Brain pericyte (primary cell): ENCODE measurements around the gene CDC42BPG.

ENCODE experiments used
- DNase-seq: peaks from one replicate; pipeline ENCODE4 v3.0.0-alpha.2; 2012; ENCODE audit warnings: low read depth, low spot score

CDC42BPG gene

DNA sequence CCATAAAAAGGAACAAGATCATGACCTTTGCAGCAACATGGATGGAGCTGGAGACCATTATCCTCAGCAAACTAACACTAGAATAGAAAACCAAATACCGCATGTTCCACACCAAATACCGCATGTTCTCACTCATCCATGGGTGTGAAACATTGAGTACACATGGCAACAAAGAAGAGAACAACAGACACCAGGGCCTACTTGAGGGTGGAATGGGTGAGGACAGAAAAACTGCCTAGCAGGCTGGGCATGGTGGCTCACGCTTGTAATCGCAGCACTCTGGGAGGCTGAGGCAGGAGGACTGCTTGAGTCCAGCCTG is 21.7 kb upstream of the CDC42BPG start:
- no peak for DNase-seq

DNA sequence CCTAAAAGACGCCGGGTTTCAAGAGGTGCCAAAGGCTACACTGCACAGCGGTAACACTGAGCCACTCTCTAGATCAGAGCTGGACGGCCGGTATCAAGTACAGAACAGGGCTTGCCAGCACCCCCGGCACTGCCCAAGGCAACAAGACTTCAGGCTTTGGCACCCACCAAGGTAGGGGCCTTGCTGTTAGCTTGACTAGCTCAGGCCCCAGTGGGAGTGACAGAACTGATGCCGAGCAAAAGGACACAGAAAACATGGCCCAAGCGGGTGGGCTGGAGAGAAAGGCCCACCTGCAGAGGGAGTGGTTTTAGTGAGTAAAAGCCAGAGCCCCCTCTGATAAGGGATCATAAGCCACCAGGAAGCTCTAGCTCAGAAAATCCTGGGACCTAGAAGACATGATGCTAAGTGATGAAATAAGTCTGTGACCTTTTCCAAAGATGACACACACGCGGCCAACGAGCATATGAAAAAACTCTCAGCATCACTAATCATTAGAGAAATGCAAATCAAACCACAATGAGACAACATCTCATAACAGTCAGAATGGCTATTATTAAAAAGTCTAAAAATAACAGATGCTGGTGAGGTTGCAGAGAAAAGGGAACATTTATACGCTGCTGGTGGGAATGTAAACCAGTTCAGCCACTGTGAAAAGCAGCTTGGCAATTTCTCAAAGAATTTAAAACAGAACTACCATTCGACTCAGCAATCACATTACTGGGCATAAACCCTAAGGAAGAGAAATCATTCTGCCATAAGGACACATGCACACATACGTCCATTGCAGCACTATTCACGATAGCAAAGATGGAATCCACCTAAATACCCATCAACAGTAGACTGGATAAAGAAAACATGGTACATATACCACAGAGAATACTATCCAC is 21.1 kb upstream of the CDC42BPG start:
- DNase-seq, result no peak

DNA sequence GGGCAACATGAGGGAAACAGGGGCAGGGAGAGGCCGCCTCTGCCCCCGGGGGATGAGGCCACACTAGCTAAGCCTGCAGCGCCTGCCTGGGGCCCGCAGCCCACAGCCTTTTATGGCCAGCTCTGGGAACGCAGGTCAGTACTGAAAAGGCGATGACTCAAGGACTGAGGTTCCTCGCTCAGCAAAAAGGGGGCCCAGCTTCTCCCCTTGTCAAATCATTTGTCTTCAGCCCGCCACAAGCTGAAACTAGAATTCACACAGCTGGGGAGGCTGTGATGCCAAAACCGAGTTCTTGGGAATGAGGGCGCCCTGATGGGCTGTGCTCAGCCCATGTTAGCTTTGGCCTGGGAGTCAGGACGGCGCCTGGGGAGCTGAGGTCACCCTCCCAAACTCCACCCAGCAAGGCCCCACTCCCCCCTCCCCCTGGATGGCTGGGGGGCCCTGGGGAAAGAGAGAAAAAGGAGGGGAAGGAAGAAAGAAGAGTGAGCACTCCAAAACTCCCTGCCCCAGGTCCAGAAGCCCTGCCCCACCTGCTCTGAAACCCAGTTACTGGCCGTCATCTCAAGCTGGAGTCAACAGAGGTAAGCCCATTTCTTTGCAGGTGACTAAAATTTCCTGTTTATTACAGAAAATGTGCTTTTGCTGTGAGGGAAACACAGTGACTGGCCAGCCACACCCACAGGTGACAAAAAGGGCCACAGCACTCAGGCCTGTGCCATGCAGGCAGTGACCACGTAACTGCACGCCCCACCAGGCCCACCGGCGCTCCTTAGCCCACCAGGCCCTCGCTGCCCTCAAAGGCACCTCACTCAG is 20.2 kb upstream of the CDC42BPG start:
- peak; percentile 95 for DNase-seq

DNA sequence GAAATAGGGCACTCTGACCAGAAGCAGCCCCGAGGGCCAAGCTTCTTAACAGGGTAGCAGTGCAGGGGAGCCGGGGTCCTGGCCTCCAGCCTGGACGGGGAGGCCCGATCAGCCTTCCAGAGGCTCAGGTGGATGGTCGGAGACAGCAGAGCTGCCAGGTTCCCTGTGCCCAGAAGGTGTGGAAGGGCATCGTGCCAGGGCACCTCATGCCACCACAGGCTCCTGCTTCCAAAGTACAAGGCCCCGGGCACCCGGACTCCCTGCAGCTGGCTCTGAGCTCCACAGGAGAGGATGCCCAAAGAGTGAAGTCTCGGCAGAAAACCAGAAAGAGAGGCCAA is 19.7 kb upstream of the CDC42BPG start:
- no peak for DNase-seq

DNA sequence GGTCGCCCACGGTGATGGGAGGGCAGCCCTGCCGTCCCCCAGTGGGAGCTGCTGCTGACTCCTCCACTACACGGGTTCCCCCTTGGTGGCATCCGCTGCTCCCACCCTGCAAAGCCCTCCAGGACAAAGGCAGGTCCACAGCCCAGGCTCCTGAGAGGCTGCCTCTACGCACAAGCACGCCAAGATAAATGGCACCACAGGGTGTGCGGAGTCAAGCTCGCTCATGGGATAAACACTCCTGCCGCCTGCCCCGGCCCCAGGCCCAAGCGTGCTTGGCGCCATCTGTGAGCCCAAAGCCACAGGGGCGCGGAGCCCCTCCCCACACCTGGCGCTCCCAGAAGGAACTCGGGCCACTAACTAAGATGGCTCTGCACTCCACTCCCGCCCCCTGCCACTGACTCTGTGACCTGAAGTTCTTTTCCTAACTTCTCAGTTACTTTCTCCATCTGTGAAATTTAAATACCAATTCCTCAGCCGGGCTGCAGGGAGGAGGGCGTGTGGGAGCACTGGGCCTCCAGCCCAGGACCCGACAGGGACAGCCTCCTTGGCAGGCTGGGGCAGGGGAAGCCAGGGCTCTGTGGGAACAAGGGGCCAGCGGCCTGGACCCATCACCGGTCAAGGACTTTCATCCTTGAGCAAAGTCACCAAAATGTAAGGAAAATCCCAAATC is 19.1 kb upstream of the CDC42BPG start:
- no peak for DNase-seq

DNA sequence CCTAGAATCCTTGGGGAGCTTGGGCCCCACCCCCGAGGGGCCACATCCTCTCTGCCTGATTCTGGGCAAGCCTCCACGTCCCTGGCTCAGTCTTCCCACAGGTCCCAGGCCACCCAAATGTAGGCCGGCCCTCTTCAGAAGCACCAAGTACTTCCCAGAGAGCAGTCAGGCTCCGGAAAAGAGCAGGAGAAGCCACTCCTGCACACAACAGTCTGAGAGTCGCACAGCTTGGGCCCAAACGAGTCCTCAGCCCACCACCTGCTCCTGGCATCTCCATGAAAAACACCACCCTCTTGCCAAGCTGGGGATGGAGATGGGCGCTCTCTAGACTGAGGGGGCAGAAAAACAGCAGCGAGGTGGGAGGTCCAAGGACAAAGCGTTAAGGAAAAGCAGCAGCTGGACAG is 18.5 kb upstream of the CDC42BPG start:
- DNase-seq, result no peak

DNA sequence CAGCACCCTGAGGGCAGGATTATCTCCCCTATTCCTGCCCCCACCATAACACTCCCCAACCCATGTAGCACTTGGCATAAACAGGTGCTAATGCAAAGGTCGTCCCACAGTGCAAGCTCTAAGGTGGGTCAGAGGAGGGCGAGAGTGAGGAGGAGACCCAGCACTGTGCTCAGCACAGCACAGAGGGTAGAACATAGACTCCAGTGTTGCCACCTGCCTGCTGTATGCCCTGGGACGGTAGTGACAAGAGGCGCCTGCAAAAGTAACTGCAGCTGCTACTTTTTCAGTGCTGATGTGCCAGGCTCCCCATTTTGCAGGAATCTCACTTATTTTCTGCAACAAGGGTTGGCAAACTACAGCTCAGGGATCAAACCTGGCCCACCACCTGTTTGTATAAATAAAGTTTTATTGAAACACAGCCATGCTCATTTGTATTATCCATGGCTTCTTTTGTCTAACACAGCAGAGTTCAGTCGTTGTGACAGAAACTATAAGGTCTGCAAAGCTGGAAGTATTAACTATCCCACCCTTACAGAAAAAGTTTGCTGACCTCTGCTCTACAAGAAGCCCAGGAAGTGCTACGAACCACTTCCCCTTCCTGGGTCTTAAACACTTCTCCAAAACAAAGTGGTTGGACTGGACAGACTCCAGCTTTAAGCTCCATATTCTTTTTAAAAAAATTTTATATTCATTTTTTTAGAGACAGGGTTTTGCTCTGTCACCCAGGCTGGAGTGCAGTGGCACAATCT is 16.9 kb upstream of the CDC42BPG start:
- DNase-seq, result no peak

DNA sequence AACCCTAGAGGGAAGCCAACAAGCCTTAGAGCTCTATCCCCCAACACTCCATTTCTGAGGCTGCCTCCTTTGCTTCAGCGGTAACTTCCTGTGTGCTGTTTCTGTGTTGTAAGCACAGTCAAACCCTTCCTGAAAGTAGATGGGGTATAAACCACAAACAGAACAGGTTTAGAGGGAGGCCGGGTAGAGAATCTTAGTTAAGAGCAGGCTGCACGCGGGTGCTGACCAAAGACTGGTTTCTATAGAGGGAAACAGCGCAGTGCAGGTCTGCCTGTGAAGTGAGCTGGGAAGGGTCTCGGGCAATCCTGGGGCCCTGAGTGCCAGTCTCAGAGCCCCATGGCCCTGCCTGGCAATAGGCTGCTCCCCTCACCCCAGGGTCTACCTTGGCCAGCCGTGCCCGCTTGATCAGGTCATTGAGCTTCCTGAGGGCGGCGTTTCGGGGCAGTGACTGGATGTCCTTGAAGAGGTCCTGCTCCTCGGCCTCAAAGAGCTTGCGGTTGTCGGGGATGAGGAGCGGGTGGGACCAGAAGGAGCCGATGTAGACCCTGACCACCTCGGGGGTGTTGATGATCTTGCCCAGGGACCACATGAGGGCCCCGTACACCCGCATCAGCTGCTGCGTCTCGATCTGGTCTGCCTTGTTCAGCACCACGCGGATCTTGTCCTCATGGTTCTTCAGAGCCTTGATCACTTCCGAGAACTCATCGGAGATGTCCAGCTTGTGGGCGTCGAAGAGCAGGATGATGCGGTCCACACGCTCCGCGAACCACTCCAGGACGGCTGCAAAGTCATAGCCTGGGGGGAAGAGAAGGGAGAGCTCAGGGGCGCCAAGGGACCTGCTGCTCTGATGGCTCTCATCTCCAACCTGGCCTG is 15.3 kb upstream of the CDC42BPG start:
- no peak for DNase-seq

DNA sequence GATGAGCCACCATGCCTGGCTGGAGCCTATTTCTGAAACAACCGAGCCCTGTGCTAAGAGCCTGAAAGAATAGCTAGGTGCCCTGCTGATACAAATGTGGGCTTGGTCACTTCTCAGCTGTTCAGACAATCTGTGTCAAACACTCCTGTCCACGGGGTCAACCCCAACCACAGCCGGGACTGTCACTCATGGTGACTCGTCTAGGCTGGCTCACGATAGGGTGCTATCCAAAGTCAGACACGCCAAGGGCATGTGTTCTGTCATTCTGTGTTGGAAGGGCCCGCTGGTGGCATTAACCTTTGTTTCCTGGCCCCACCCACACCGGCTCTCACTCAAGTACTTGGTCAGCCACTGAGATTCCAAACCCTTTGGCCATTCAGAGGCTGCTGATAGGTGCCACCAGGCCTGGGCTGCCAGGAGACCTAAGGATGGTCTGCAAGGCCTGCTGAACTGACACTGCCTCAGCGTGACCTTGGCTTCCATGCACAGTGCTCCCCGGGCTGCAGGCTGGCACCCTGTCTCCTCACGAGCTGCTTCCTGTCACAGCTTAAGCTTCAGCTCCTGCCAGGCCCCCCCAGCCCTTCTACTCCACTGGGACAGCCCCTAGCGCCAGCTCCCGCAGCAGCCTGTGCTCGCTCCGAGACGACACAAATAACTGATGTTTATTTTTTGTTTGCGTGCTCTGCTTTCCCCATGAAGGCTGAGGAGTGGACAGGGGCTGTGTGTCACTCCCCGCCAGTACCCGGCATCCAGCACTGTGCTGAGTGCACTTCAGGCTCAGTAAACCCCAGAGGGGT is 14.2 kb upstream of the CDC42BPG start:
- DNase-seq, result no peak

DNA sequence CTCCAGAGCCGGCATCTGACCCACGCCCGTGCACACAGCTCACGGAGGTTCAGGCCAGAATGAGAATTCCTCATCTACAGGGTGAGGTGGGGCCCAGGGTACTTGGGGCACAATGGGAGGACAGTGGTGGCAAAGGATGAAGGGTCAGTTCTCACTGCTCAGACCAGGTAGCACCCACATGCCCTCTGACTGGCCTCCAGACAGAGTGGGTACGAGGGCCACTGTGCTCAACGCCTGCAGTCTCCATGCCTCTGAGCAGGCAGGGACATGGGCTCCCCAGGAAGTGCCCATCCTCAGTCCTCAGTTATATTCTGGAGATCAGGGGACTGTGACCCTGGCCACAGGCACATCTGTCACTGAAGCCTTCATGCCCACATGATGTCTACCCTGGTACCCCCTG is 13.0 kb upstream of the CDC42BPG start:
- no peak for DNase-seq

DNA sequence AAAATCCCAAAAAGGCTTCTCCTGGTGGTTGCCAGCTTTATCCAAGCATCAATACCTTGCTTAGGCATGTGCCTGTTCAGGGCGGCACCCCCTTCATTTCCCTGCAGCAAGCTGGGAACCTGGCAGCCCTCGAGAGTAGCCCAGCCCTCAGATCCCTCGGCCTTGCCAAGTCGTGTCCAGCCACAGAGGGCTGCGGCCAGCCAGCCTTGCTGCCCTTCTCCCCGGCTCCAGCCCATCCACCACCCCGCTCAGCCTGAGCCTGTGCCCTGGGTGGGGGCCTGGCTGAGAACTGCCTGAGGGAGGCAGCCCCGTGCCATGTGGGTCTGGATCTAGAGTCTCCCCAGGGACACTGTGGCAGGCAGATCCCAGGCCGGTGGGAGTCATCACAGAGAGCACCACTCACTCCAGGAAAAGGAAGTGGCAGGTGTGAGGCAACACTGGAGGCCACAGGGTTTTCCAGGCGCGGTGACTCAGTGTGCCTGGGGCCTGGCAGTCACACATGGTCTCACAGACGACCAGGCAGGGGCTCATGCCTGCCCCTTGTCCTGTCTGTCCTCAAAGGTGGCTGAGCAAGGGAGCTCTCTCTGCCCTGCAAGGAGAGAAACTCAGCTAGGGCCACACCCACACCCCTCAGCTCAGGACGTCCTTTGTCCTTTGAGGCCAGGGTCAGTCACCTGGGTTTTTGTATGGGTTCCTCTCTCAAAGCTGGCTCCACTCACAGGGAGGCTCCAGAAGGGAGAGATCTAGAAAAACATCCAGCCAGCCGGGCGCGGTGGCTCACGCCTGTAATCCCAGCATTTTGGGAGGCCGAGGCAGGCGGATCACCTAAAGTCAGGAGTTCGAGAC is 12.2 kb upstream of the CDC42BPG start:
- no peak for DNase-seq

DNA sequence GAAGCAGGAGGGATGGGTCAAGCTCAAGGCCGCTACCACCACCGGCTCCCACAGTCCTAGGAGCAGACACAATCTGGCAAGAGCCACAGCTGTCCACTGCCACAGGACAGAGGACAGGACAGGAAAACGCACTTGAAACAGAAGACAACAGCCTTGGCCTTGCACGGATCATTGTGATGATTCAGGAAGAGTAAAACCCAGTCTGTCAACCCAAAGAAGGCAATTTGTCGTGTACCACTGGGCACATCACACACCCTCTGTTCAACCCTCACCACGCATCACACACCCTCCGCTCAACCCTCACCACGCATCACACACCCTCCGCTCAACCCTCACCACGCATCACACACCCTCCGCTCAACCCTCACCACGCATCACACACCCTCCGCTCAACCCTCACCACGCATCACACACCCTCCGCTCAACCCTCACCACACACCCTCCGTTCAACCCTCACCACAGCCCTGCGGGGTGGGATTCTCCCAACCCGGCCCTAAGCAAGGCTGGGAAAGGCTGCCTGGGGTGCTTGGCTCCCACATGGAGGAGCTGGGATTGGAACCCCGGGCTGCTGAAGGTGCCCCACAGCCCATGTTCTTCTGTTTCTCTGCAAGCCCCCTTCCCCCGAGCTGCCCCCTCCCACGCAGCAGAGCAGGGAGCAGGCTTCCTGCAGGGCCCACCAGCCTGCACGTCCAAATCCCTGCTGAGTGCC is 11.3 kb upstream of the CDC42BPG start:
- DNase-seq, result no peak

DNA sequence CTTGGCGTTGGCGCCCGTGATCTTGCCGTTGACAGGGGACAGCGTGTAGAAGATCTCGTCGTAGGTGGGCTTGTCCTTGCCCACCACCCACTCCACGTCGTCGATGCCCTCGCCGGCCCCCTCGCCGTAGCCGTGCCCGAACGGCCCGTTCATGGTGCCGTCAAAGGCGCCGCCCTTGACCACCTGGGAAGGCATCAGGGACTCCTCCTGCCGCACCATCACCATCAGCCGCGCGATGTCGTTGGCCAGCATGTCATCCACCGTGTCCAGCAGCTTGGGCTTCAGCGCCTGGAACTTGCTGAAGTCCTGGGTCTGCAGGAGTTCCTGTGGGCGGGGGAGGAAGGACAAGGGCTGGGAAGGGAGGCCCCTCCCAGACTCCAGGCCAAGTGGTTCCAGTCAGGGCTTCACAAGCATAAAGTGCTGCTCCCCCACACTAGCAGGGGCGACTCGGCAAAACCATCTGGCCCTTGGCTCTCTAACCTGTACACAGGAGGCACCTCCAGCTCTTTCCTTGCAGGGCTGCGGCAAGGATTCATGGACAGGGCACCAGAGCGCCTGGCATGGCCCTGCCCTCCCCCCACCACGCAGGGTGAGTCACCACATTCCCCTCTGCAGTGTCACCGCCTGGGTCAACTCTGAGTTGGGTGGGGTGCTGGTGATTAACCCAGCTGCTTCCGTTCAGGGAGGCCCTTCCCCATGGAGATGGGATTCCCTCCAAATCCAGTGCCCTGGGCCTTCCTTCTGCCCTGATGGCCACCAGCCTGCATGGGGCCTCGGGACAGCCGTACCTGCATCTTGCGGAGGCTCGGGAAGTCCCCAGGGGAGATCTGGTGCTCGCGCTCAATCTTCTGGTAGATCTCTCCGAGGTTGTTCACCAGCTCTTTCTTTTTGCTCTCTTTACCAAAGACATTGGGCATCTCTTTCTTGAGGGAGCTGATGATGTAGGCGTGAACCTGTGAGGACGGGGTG is 10.4 kb upstream of the CDC42BPG start:
- peak; percentile 63 for DNase-seq

DNA sequence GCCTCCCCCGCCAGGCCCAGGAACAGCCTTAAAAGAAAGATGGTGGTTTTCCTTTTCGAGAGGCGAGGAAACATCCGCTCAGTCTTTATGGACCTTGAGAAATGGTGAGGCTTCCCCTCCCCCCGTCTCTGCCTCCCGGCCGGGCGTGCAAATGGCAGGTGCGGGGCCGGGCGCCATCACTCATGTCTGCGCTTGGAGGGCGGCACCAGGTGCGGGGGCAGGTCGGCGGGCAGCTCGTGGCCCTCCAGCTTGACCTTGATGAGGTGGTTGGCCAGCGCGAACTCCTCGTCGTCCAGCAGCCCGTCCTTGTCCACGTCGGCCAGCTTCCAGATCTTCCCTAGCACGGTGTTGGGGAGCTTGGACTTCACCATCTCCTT is 9.7 kb upstream of the CDC42BPG start:
- no peak for DNase-seq

DNA sequence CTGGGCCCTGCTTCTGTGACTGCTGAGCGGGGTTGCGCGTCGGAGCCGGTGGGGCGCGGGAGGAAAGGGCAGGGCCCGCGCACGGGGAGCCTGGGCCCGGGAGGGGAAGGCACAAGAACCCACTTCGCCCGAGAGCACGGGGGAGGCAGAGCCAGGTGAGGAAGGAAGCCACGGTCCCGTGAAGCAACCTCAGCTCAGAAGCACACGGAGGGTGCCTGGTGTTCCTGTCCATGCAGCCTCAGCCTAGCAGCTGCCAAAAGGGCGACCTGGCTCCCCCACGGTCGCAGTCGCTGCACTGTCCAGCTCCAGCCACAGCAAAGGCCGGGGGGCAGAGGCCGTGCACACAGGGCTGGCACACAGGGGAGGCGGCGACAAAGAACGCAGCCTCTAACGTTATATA is 9.3 kb upstream of the CDC42BPG start:
- no peak for DNase-seq

DNA sequence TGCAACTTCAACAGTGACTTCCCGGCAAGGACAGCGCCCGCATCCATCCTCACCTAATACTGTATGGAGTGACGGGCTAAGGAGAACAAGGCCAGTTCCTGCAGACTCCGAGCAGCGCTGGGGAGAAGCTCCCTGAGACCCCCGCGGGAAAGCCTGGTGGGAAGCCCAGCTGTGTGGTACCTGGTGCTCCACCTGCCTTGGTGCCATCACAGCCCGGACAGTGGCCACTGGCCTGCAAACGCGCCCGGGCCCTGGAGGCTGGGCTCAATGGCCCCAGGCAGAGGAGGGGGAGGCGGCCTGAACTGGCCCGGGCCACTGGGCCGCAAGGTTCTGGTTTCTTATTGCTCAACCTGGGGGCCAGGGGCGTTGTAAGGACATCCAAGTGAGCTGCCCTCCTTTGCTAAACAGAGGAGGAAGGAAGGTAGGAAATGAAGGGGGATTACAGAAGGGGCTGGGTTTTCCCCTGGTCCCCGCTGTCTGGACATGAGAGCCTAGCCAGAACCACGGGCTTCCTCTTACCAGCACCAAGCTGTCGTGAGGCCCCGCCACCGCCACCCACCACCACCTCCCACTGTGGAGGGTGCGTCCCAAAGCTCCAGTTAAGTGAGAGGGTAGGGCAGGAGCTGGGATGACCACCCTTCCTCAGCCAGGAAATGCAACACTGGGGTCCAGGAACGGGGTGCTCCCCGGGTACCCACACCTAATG is 8.5 kb upstream of the CDC42BPG start:
- no peak for DNase-seq

DNA sequence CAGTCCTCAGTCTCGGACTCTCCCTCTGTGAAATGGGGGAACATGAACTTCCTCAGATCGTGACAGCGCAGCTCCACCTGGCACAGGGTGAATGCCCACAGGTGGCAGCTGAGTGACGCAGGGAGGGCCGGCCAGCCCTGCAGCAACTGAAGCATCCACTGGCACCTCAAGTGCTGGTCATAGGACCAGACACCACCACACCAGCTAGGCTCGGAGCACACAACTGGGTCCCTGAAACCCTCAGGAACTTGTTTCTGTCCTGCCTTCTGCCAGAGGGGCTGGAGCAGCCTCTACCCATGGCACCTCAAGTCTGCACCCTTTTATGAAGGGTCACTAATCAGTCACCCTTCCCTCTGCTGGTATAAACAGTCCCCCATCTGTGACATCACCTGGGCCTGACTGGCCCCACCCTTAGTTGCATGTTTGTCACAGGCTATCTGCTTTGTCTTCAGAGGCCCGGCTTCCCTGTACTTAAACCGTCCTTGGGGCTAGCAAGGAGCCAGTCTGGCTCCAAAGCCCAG is 7.4 kb upstream of the CDC42BPG start:
- DNase-seq, result no peak
